Measurements from ENCODE around the gene CDK13.

The CDK13 gene

GRCh38 chr7:40008223-40008815 lies 58.3 kb downstream of the CDK13 start:
- Mint-ChIP-seq H3K9me3 (no peaks in the 10 kb centered on the region), H3K4me1 (ENCODE audit: low read depth) (peaks cover 1% of the 10 kb centered on the region), H3K4me3 (no peak overlapping the region), H3K27ac (no peak overlapping the region), H3K36me3 (ENCODE audit: low read depth) (peaks cover 20% of the 10 kb centered on the region), H3K27me3 (ENCODE audit: low read depth) (no peaks in the 10 kb centered on the region)
- DNase-seq (ENCODE audit: low spot score): no peak

GRCh38 chr7:40009301-40009700 lies 59.2 kb downstream of the CDK13 start:
- Mint-ChIP-seq H3K4me3 (no peak overlapping the region), H3K9me3 (no peaks in the 10 kb centered on the region), H3K27ac (no peak overlapping the region), H3K27me3 (ENCODE audit: low read depth) (no peaks in the 10 kb centered on the region), H3K36me3 (ENCODE audit: low read depth) (peaks cover 17% of the 10 kb centered on the region), H3K4me1 (ENCODE audit: low read depth) (peaks cover 1% of the 10 kb centered on the region)
- no peak for DNase-seq (ENCODE audit: low spot score)

GRCh38 chr7:40014376-40014775 lies 64.3 kb downstream of the CDK13 start:
- no peak for DNase-seq (ENCODE audit: low spot score)
- H3K4me1 Mint-ChIP-seq (ENCODE audit: low read depth): peaks cover 15% of the 10 kb centered on the region
- H3K9me3 Mint-ChIP-seq: no peaks in the 10 kb centered on the region
- no peaks in the 10 kb centered on the region for H3K27me3 Mint-ChIP-seq (ENCODE audit: low read depth)
- H3K36me3 Mint-ChIP-seq (ENCODE audit: low read depth): peaks cover 23% of the 10 kb centered on the region
- no peak overlapping the region for H3K4me3 Mint-ChIP-seq
- no peak overlapping the region for H3K27ac Mint-ChIP-seq

- no peaks in the 10 kb centered on the region for H3K9me3 Mint-ChIP-seq
- H3K4me3 Mint-ChIP-seq: no peak overlapping the region
- peak overlapping the region; percentile 2 for H3K27ac Mint-ChIP-seq
- no peak for DNase-seq (ENCODE audit: low spot score)
- peaks cover 17% of the 10 kb centered on the region for H3K36me3 Mint-ChIP-seq (ENCODE audit: low read depth)
- no peaks in the 10 kb centered on the region for H3K27me3 Mint-ChIP-seq (ENCODE audit: low read depth)
- peaks cover 15% of the 10 kb centered on the region for H3K4me1 Mint-ChIP-seq (ENCODE audit: low read depth)
These were observed 65.8 kb downstream of the CDK13 start for GRCh38 chr7:40015790-40016296.

- H3K4me1 Mint-ChIP-seq (ENCODE audit: low read depth): peaks cover 17% of the 10 kb centered on the region
- H3K36me3 Mint-ChIP-seq (ENCODE audit: low read depth): peaks cover 20% of the 10 kb centered on the region
- H3K9me3 Mint-ChIP-seq: no peaks in the 10 kb centered on the region
- H3K4me3 Mint-ChIP-seq: no peak overlapping the region
- no peak for DNase-seq (ENCODE audit: low spot score)
- no peaks in the 10 kb centered on the region for H3K27me3 Mint-ChIP-seq (ENCODE audit: low read depth)
- no peak overlapping the region for H3K27ac Mint-ChIP-seq
These were observed 69.5 kb downstream of the CDK13 start for GRCh38 chr7:40019558-40019957.

GRCh38 chr7:40024048-40024447 lies 74.0 kb downstream of the CDK13 start:
- DNase-seq (ENCODE audit: low spot score): no peak
- no peak overlapping the region for H3K4me3 Mint-ChIP-seq
- peaks cover 4% of the 10 kb centered on the region for H3K4me1 Mint-ChIP-seq (ENCODE audit: low read depth)
- H3K27me3 Mint-ChIP-seq (ENCODE audit: low read depth): no peaks in the 10 kb centered on the region
- peaks cover 23% of the 10 kb centered on the region for H3K36me3 Mint-ChIP-seq (ENCODE audit: low read depth)
- peak overlapping the region; percentile 12 for H3K27ac Mint-ChIP-seq
- no peaks in the 10 kb centered on the region for H3K9me3 Mint-ChIP-seq

- Mint-ChIP-seq H3K36me3 (ENCODE audit: low read depth) (peaks cover 23% of the 10 kb centered on the region), H3K4me3 (no peak overlapping the region), H3K9me3 (no peaks in the 10 kb centered on the region), H3K4me1 (ENCODE audit: low read depth) (peaks cover 4% of the 10 kb centered on the region), H3K27me3 (ENCODE audit: low read depth) (no peaks in the 10 kb centered on the region), H3K27ac (no peak overlapping the region)
- no peak for DNase-seq (ENCODE audit: low spot score)
These were observed 74.8 kb downstream of the CDK13 start for GRCh38 chr7:40024841-40025240.

- Mint-ChIP-seq H3K27ac (no peak overlapping the region), H3K36me3 (ENCODE audit: low read depth) (peaks cover 32% of the 10 kb centered on the region), H3K9me3 (no peaks in the 10 kb centered on the region), H3K27me3 (ENCODE audit: low read depth) (no peaks in the 10 kb centered on the region), H3K4me3 (no peak overlapping the region), H3K4me1 (ENCODE audit: low read depth) (peaks cover 4% of the 10 kb centered on the region)
- DNase-seq (ENCODE audit: low spot score): no peak
These were observed 77.5 kb downstream of the CDK13 start for GRCh38 chr7:40027545-40027944.

- Mint-ChIP-seq H3K36me3 (ENCODE audit: low read depth) (peaks cover 35% of the 10 kb centered on the region), H3K27me3 (ENCODE audit: low read depth) (no peaks in the 10 kb centered on the region), H3K9me3 (peaks cover 10% of the 10 kb centered on the region), H3K4me3 (no peak overlapping the region), H3K27ac (no peak overlapping the region), H3K4me1 (ENCODE audit: low read depth) (peaks cover 11% of the 10 kb centered on the region)
- no peak for DNase-seq (ENCODE audit: low spot score)
These were observed 83.8 kb downstream of the CDK13 start for GRCh38 chr7:40033826-40034225.

- peaks cover 7% of the 10 kb centered on the region for H3K4me1 Mint-ChIP-seq (ENCODE audit: low read depth)
- H3K4me3 Mint-ChIP-seq: no peak overlapping the region
- H3K9me3 Mint-ChIP-seq: peaks cover 10% of the 10 kb centered on the region
- H3K27ac Mint-ChIP-seq: no peak overlapping the region
- H3K27me3 Mint-ChIP-seq (ENCODE audit: low read depth): no peaks in the 10 kb centered on the region
- peaks cover 11% of the 10 kb centered on the region for H3K36me3 Mint-ChIP-seq (ENCODE audit: low read depth)
- DNase-seq (ENCODE audit: low spot score): no peak
These were observed 91.4 kb downstream of the CDK13 start for GRCh38 chr7:40041456-40041855.

- H3K27ac Mint-ChIP-seq: no peak overlapping the region
- DNase-seq (ENCODE audit: low spot score): no peak
- no peak overlapping the region for H3K4me3 Mint-ChIP-seq
- H3K36me3 Mint-ChIP-seq (ENCODE audit: low read depth): peaks cover 2% of the 10 kb centered on the region
- H3K9me3 Mint-ChIP-seq: no peaks in the 10 kb centered on the region
- H3K4me1 Mint-ChIP-seq (ENCODE audit: low read depth): no peaks in the 10 kb centered on the region
- H3K27me3 Mint-ChIP-seq (ENCODE audit: low read depth): no peaks in the 10 kb centered on the region
These were observed 93.1 kb downstream of the CDK13 start for GRCh38 chr7:40043164-40043563.

GRCh38 chr7:40047661-40048060 lies 97.6 kb downstream of the CDK13 start:
- no peak for DNase-seq (ENCODE audit: low spot score)
- no peak overlapping the region for H3K27ac Mint-ChIP-seq

GRCh38 chr7:40057292-40057691 lies 107.2 kb downstream of the CDK13 start:
- peaks cover 5% of the 10 kb centered on the region for H3K4me1 Mint-ChIP-seq (ENCODE audit: low read depth)
- no peak overlapping the region for H3K27ac Mint-ChIP-seq
- no peaks in the 10 kb centered on the region for H3K27me3 Mint-ChIP-seq (ENCODE audit: low read depth)
- H3K4me3 Mint-ChIP-seq: no peak overlapping the region
- DNase-seq (ENCODE audit: low spot score): no peak
- H3K36me3 Mint-ChIP-seq (ENCODE audit: low read depth): peaks cover 16% of the 10 kb centered on the region
- H3K9me3 Mint-ChIP-seq: no peaks in the 10 kb centered on the region

More at GRCh38 chr7:40047661-40048060, 97.6 kb downstream of the CDK13 start:
- H3K4me1 Mint-ChIP-seq (ENCODE audit: low read depth): peaks cover 3% of the 10 kb centered on the region
- no peaks in the 10 kb centered on the region for H3K9me3 Mint-ChIP-seq
- peaks cover 5% of the 10 kb centered on the region for H3K36me3 Mint-ChIP-seq (ENCODE audit: low read depth)
- H3K4me3 Mint-ChIP-seq: no peak overlapping the region
- no peaks in the 10 kb centered on the region for H3K27me3 Mint-ChIP-seq (ENCODE audit: low read depth)

- Mint-ChIP-seq H3K27me3 (ENCODE audit: low read depth) (no peaks in the 10 kb centered on the region), H3K4me3 (no peak overlapping the region), H3K9me3 (no peaks in the 10 kb centered on the region), H3K4me1 (ENCODE audit: low read depth) (peaks cover 1% of the 10 kb centered on the region), H3K27ac (peak overlapping the region; percentile 27), H3K36me3 (ENCODE audit: low read depth) (peaks cover 14% of the 10 kb centered on the region)
- no peak for DNase-seq (ENCODE audit: low spot score)
These were observed 108.0 kb downstream of the CDK13 start for GRCh38 chr7:40058026-40058425.

GRCh38 chr7:40058636-40059035 lies 108.6 kb downstream of the CDK13 start:
- Mint-ChIP-seq H3K4me3 (no peak overlapping the region), H3K4me1 (ENCODE audit: low read depth) (peaks cover 1% of the 10 kb centered on the region), H3K27me3 (ENCODE audit: low read depth) (no peaks in the 10 kb centered on the region), H3K36me3 (ENCODE audit: low read depth) (peaks cover 16% of the 10 kb centered on the region), H3K27ac (peak overlapping the region; percentile 52), H3K9me3 (no peaks in the 10 kb centered on the region)
- DNase-seq (ENCODE audit: low spot score): no peak
